ENCODE data around the gene TTC39C.

The TTC39C gene

DNA sequence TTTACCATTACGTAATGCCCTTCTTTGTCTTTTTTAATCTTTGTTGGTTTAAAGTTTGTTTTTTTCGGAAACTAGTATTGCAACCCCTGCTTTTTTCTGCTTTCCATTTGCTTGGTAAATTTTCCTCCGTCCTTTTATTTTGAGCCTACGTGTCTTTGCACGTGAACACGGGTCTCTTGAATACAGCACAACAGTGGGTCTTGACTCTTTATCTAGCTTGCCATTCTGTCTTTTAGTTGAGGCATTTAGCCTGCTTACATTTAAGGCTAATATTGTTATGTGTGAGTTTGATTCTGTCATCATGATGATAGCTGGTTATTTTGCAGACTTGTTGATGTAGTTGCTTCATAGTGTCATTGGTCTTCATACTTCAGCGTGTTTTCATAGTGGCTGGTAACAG is 37.5 kb upstream of the TTC39C start:
- no peaks in the 10 kb centered on the region for H3K27me3 ChIP-seq (ENCODE audit: control insufficient read depth, insufficient read depth, low read length)
- DNase-seq (ENCODE audit: low read depth, low spot score) = no peak
- H3K9me3 ChIP-seq (ENCODE audit: control insufficient read depth, insufficient read depth, low read length) = no peaks in the 10 kb centered on the region
- H3K4me1 ChIP-seq (ENCODE audit: control insufficient read depth, insufficient read depth, low read length) = no peaks in the 10 kb centered on the region; the same call in 1 of the 2 replicates
- H3K4me3 ChIP-seq (ENCODE audit: low read length) = no peak overlapping the region
- no CpG with 5 or more reads among the region's 7 CpGs for WGBS (ENCODE audit: insufficient coverage, insufficient read length)
- H3K27ac ChIP-seq (ENCODE audit: low read length) = no peak overlapping the region
- H3K36me3 ChIP-seq (ENCODE audit: control insufficient read depth, insufficient read depth, low read length) = no peaks in the 10 kb centered on the region

DNA sequence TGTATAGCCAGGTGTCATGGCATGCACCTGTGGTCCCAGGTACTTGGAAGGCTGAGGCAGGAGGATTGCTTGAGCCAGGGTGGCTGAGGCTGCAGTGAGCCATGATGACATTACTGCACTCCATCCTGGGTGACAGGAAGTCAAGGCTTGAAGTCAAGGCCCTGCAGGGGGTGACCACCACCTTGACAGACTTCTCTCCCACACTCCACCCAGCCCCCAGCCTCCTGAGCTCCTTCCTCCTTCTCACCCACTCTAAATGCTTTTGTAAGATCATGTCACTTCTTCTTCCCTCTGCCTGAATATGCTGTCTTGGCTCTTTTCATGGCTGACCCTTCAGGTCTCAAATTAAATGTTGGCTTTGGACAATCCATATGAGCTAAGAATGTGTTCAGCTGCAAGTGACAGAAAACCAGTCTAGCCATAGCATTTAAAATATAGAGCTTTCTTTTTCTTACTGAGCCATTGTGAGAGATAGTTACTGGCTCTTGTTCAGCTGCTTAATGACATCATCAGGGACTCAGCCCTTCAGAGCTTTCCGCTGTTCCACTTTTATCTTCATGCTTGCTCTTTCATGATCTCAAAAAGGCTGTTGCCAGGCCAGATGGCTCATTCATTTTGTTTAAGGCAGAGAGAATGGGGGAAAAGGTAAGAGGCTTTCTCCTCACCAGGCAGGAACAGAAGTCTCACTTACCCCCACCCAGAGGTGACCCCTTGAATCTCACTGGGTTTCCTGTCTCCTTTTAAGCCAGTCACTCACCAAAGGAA is 36.7 kb upstream of the TTC39C start:
- no peak overlapping the region for H3K4me3 ChIP-seq (ENCODE audit: low read length)
- H3K36me3 ChIP-seq (ENCODE audit: control insufficient read depth, insufficient read depth, low read length) = no peaks in the 10 kb centered on the region
- H3K4me1 ChIP-seq (ENCODE audit: control insufficient read depth, insufficient read depth, low read length) = peaks cover 3% of the 10 kb centered on the region
- no peaks in the 10 kb centered on the region for H3K27me3 ChIP-seq (ENCODE audit: control insufficient read depth, insufficient read depth, low read length)
- no peak for DNase-seq (ENCODE audit: low read depth, low spot score)
- no CpG with 5 or more reads among the region's 1 CpG for WGBS (ENCODE audit: insufficient coverage, insufficient read length)
- H3K27ac ChIP-seq (ENCODE audit: low read length) = no peak overlapping the region
- no peaks in the 10 kb centered on the region for H3K9me3 ChIP-seq (ENCODE audit: control insufficient read depth, insufficient read depth, low read length)

DNA sequence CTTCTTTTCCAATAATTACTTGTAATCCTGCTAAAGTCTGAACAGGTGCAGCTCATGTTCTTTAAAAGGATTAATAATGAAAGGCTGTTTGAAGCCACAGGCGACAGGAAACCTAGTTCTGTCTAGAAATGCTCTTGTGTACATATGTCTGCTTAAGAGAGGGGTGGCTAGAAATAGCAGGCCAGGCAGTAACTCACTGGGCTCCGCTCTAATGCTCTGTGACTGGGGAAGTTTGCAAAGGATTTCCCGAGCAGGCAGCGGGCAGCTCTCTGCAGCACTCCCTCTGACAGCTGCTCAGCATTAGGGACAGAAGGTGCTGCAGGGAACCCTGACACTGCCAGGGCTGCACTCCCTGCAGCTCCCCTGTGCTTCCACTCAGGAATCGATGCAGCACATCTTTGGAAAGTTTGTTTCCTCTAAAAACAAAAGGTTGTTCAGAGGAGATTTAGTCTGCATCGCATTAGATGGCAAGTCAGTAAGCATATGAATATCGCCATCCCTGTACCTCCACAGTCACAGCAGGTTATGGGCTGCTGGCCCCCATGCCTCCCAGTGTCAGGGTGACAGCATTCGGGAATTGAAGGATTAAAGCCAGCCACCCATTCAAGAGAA is 33.1 kb upstream of the TTC39C start:
- Histone ChIP-seq H3K27me3 (ENCODE audit: control insufficient read depth, insufficient read depth, low read length) (no peaks in the 10 kb centered on the region), H3K4me3 (ENCODE audit: low read length) (no peak overlapping the region), H3K9me3 (ENCODE audit: control insufficient read depth, insufficient read depth, low read length) (no peaks in the 10 kb centered on the region), H3K36me3 (ENCODE audit: control insufficient read depth, insufficient read depth, low read length) (no peaks in the 10 kb centered on the region), H3K4me1 (ENCODE audit: control insufficient read depth, insufficient read depth, low read length) (peaks cover 3% of the 10 kb centered on the region), H3K27ac (ENCODE audit: low read length) (no peak overlapping the region)
- no peak for DNase-seq (ENCODE audit: low read depth, low spot score)
- WGBS (ENCODE audit: insufficient coverage, insufficient read length) = no CpG with 5 or more reads among the region's 8 CpGs

DNA sequence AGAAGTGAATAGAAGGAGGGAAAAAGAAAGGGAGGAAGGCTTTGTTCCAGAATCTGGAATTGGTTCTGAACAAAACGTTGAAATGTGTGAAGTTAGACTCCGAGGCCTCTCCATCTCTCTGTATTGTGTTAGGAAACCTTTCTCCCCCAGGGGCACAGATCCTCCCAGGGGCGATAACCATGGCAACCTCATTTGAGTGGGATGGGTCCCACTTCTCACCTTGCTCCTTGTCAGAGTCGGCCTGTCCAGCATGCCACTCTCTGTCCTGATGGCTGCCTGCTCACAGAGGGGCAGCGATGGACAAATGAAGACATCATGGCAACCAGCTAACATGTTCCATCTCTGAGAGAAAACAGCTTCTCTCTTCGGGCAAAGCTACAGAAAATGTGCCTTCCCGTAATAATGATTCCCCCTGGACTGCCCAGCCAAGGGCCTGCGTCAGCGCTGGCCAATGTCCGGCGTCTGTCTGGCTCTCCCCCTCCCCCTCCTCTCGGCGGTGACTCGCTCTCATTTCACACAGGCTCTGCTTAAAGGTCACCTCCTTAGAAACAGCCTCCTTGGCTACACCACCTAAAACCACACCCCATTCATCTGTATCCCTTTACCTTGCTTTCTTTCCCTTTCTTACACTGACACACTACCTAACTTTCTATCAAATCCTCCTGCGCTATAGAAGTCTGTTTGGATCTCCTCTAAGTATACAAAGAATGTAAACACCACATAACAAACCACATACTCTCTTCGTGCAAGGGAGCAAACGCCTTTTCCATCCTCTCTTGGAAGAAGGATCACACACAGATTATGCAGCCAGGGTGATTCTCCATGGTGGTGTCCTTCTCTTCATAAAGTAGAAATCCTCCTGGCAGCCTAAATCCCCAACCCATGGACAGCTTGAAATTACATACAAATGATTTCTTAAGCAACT is 32.1 kb upstream of the TTC39C start:
- Histone ChIP-seq H3K4me3 (ENCODE audit: low read length) (no peak overlapping the region), H3K27ac (ENCODE audit: low read length) (no peak overlapping the region)
- WGBS (ENCODE audit: insufficient coverage, insufficient read length) = 100% methylated on average over 1 of the region's 17 CpGs

DNA sequence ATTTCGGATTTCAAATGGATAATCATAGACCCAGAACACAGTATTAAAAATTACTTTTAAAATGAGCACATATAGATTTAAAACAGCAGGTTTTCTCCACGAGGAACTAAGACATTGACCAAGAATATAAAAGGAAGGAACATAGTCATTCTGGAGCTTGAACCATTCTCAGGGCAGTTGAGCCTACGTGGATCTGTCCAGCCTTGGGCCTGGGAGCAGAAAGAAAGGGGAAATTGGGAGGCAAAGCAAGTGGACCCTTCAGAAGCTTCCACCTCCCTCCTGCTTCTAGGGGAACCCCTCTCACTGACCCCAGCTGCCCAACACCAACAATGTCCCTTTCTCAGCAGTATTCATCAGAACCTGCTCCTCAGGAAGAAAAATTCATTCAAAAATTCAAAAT is 31.4 kb upstream of the TTC39C start:
- H3K4me3 ChIP-seq (ENCODE audit: low read length) = no peak overlapping the region
- H3K9me3 ChIP-seq (ENCODE audit: control insufficient read depth, insufficient read depth, low read length) = no peaks in the 10 kb centered on the region
- H3K27ac ChIP-seq (ENCODE audit: low read length) = no peak overlapping the region
- WGBS (ENCODE audit: insufficient coverage, insufficient read length) = no CpG with 5 or more reads among the region's 3 CpGs
- no peaks in the 10 kb centered on the region for H3K36me3 ChIP-seq (ENCODE audit: control insufficient read depth, insufficient read depth, low read length)
- H3K27me3 ChIP-seq (ENCODE audit: control insufficient read depth, insufficient read depth, low read length) = no peaks in the 10 kb centered on the region
- no peak for DNase-seq (ENCODE audit: low read depth, low spot score)
- H3K4me1 ChIP-seq (ENCODE audit: control insufficient read depth, insufficient read depth, low read length) = peaks cover 3% of the 10 kb centered on the region

More for the DNA sequence above, 32.1 kb upstream of the TTC39C start:
- Histone ChIP-seq H3K36me3 (ENCODE audit: control insufficient read depth, insufficient read depth, low read length) (no peaks in the 10 kb centered on the region), H3K4me1 (ENCODE audit: control insufficient read depth, insufficient read depth, low read length) (peaks cover 3% of the 10 kb centered on the region), H3K9me3 (ENCODE audit: control insufficient read depth, insufficient read depth, low read length) (no peaks in the 10 kb centered on the region), H3K27me3 (ENCODE audit: control insufficient read depth, insufficient read depth, low read length) (no peaks in the 10 kb centered on the region)
- DNase-seq (ENCODE audit: low read depth, low spot score) = no peak

DNA sequence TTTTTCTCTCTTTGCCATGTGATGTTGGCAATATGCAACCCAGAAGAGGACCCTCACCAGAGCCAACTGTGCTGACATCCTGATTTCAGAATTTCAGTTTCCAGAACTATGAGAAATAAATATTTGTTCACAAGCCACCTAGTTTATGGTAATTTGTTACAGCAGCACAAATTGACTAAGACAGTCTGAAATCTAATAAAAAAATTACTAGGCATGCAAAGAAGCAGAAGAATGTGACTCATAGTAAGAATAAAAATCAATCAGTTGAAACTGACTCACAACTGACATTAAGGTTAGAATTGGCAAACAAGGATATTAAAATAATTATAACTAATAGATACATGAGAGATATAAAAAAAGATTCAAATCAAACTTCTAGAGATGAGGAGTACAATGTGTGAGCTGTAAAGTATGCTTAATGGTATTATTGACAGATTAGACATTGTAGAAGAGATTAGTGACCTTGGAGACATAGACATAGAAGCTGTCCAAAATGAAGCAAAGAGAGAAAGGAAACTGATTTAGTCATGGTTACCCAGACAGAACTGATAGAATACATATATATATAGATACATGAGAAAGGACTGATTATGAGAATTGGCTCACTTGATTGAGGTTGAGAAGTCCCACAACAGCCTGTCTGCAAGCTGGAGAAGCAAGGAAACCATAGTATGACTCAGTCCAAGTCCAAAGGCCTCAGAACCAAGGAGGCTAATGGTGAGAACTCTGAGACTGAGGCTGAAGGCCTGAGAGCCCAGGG is 27.8 kb upstream of the TTC39C start:
- Histone ChIP-seq H3K4me1 (ENCODE audit: control insufficient read depth, insufficient read depth, low read length) (peaks cover 3% of the 10 kb centered on the region), H3K9me3 (ENCODE audit: control insufficient read depth, insufficient read depth, low read length) (no peaks in the 10 kb centered on the region), H3K27me3 (ENCODE audit: control insufficient read depth, insufficient read depth, low read length) (no peaks in the 10 kb centered on the region), H3K4me3 (ENCODE audit: low read length) (no peak overlapping the region), H3K36me3 (ENCODE audit: control insufficient read depth, insufficient read depth, low read length) (no peaks in the 10 kb centered on the region), H3K27ac (ENCODE audit: low read length) (no peak overlapping the region)
- DNase-seq (ENCODE audit: low read depth, low spot score) = no peak

DNA sequence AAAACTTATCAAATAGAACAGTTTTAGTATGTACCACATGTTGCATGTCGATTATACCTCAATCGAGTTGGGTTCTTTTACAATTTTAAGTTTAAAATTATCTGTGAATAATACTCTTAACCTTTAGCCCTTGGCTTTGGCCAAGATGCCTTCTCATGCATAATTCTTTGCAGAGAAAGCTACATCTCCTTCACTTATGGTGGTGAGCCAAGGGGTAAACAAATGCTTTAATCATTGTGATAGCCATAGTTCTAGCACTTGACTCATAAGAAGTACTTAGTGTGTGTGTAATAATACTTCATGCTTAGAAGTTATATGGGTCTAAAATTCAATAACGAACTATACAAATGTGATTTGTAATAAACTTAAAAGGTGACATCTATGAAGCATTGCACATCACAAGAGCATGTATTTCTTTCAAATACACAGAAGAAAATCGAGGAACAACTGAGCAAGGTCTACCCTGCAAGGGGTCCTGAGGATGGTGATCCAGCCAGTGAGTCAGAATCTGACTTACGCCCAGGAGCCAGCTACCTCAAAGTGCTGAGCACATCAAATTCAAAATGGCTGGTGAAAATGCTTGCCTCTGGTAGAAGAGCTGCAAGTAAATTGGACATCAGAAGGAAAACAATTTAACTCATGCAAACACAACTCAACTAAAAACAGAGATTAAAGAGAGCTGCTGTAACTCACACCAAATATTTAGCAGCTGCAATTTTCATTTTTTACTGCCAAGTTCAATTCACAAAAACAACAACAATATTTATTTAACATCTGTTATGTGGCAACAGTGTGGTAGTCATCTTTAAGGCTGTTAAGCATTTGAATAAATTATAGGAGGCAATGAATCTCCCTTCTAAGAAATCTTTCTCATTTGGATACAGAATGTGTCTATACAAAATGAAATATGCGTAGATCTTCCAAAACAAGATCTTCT is 23.8 kb upstream of the TTC39C start:
- DNase-seq (ENCODE audit: low read depth, low spot score) = no peak
- no peaks in the 10 kb centered on the region for H3K27me3 ChIP-seq (ENCODE audit: control insufficient read depth, insufficient read depth, low read length)
- no peak overlapping the region for H3K27ac ChIP-seq (ENCODE audit: low read length)
- no peaks in the 10 kb centered on the region for H3K36me3 ChIP-seq (ENCODE audit: control insufficient read depth, insufficient read depth, low read length)
- no CpG with 5 or more reads among the region's 6 CpGs for WGBS (ENCODE audit: insufficient coverage, insufficient read length)
- no peaks in the 10 kb centered on the region for H3K9me3 ChIP-seq (ENCODE audit: control insufficient read depth, insufficient read depth, low read length)
- H3K4me3 ChIP-seq (ENCODE audit: low read length) = no peak overlapping the region
- H3K4me1 ChIP-seq (ENCODE audit: control insufficient read depth, insufficient read depth, low read length) = peaks cover 2% of the 10 kb centered on the region; the same call in 1 of the 2 replicates

DNA sequence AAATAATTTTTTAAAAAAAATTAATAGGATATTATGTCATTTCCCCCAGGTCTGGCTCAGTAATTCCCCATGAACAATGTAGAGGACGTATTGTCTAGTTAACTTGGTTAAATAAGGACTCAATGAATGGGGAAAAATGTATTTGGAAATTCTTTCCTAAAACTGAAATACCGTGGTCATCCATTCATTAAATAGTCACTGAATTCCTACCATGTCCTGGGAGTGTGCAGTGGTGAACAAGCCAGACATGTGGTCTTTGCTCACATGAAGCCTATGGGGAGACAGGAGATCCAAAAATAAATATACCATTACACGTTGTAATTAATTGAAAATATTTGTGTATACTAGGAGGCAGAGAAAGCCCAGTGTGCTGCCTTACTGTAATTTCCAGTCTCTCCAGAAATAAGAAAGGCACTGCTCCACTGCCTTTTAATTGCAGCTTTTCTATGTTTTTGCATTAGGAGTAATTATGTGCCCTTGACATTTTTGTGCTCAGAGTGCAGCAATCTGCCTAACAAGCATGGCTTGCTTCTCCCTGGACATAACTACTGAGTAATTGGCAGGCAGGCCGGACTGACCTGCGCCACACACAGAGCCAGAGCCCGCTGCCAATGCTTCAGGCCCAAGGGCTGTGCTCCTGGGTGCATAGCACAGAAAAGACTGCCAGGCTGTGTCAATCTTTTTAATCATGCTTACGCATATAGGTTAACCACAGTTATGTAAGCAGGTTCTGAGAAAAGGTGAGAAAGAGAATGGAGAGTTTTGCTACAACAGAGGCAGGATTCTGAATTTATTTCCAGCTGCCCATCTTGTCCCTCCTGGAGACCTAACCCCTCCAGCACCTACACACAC is 22.2 kb upstream of the TTC39C start:
- Histone ChIP-seq H3K4me3 (ENCODE audit: low read length) (no peak overlapping the region), H3K27me3 (ENCODE audit: control insufficient read depth, insufficient read depth, low read length) (no peaks in the 10 kb centered on the region), H3K4me1 (ENCODE audit: control insufficient read depth, insufficient read depth, low read length) (peaks cover 2% of the 10 kb centered on the region; the same call in 1 of the 2 replicates), H3K36me3 (ENCODE audit: control insufficient read depth, insufficient read depth, low read length) (no peaks in the 10 kb centered on the region), H3K9me3 (ENCODE audit: control insufficient read depth, insufficient read depth, low read length) (no peaks in the 10 kb centered on the region), H3K27ac (ENCODE audit: low read length) (no peak overlapping the region)
- DNase-seq (ENCODE audit: low read depth, low spot score) = no peak
- WGBS (ENCODE audit: insufficient coverage, insufficient read length) = no CpG with 5 or more reads among the region's 7 CpGs

DNA sequence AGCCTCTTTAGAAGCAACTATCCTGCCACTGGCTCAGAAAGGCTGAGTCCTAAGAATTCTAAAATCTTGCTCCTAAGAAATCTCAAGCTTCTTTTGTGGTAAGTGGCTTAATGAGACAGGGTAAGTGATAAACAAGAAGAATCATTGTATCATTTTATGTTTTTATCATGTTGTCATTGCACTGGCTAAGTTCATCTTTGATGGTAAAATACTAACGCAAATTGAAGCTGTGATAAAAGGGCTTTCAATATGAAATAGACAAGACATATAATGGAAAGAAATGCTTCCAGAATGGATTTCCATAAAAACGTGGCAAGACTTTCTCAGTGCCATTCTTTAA is 21.6 kb upstream of the TTC39C start:
- H3K27ac ChIP-seq (ENCODE audit: low read length) = no peak overlapping the region
- WGBS (ENCODE audit: insufficient coverage, insufficient read length) = no CpG with 5 or more reads among the region's 2 CpGs
- no peak for DNase-seq (ENCODE audit: low read depth, low spot score)

More for the DNA sequence above, 21.6 kb upstream of the TTC39C start:
- no peaks in the 10 kb centered on the region for H3K36me3 ChIP-seq (ENCODE audit: control insufficient read depth, insufficient read depth, low read length)
- no peak overlapping the region for H3K4me3 ChIP-seq (ENCODE audit: low read length)
- no peaks in the 10 kb centered on the region for H3K27me3 ChIP-seq (ENCODE audit: control insufficient read depth, insufficient read depth, low read length)
- H3K9me3 ChIP-seq (ENCODE audit: control insufficient read depth, insufficient read depth, low read length) = no peaks in the 10 kb centered on the region
- peaks cover 2% of the 10 kb centered on the region; the same call in 1 of the 2 replicates for H3K4me1 ChIP-seq (ENCODE audit: control insufficient read depth, insufficient read depth, low read length)
